Breast epithelium (tissue), 3 donors: Measurements from ENCODE around the gene C1QTNF4.

Source experiments
- CTCF ChIP-seq, 3 donors: fragments of 450-650 bp; IDR thresholded peaks; one replicate each; pipeline ENCODE4 v1.5.1; 2016 to 2017; ENCODE audit warnings: antibody characterized with exemption in 3 of 3, mild to moderate bottlenecking in 3 of 3, moderate library complexity in 3 of 3
- POLR2A ChIP-seq: fragments of 450-650 bp; IDR thresholded peaks from one replicate; pipeline ENCODE4 v1.6.1; 2016; ENCODE audit warnings: antibody characterized with exemption, mild to moderate bottlenecking, moderate library complexity
- POLR2AphosphoS5 ChIP-seq, 3 donors: sonication (generic); formaldehyde crosslinking; IDR thresholded peaks; one replicate each; pipeline ENCODE4 v1.6.1; 2017; ENCODE audit warnings: antibody characterized with exemption in 3 of 3

- TF ChIP-seq CTCF (IDR thresholded peaks at IDR 0.05) = no peak
- no peak for TF ChIP-seq POLR2AphosphoS5 (IDR thresholded peaks at IDR 0.05)
- no peak for TF ChIP-seq POLR2A
These were observed 4.0 kb downstream of the C1QTNF4 start for GRCh38 chr11:47589977-47590861.
